Measurements from ENCODE around the gene GPR156. TPM values are rescaled to one million over a fixed set of nuclear protein-coding genes. Genes with fewer than 3 reads are reported as not detected.
"Not testable (repeated sequence)": the region's sequence is repeated elsewhere in the genome, so short reads cannot be mapped to it uniquely, and the experiment has no call there.

The GPR156 gene
- not detected for total RNA-seq

GRCh38 chr3:120284747-120285507, at the start of gene GPR156:
Gene GPR156 (minus strand): TSS chr3:120285222. CDS start chr3:120244098, 41,124 bp downstream.
- peaks cover 73% of the 10 kb centered on the region for H3K27me3 Mint-ChIP-seq (ENCODE audit: low read depth)
- H3K4me1 Mint-ChIP-seq (ENCODE audit: low read depth) = no peaks in the 10 kb centered on the region
- peaks cover 0 to 4% of the 10 kb centered on the region in 2 donors for H3K36me3 Mint-ChIP-seq (ENCODE audit: insufficient read depth in 2 of 2)
- peak within 1 kb of the TSS; percentile 46 to 50 for H3K4me3 Mint-ChIP-seq
- DNase-seq = peak; percentile 6 to 13
- no peaks in the 10 kb centered on the region for H3K9me3 Mint-ChIP-seq
- peak; percentile 74 to 82 for ATAC-seq (replicated peaks in 1 of 2)
- no peak within 1 kb of the TSS for H3K27ac Mint-ChIP-seq

DNA sequence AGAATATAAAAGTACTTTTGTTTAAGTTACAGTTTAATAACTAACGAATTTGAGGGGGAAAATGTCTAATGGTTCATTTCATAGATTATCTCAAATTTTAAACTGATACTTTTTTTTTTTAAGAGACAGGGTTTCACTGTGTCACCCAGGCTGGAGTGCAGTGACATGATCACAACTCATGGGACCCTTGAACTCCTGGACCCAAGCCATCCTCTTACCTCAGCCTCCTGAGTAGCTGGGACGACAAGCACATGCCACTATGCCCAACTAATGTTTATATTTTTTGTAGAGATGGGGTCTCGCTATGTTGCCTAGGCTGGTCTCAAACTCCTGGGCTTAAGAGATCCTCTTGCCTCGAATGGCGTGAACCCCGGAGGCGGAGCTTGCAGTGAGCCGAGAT, 47.6 kb upstream of the GPR156 start:
- Mint-ChIP-seq H3K4me3 (no peak overlapping the region), H3K9me3 (no peaks in the 10 kb centered on the region), H3K27ac (no peak overlapping the region), H3K36me3 (ENCODE audit: insufficient read depth in 2 of 2) (peaks cover 7 to 12% of the 10 kb centered on the region in 2 donors), H3K4me1 (ENCODE audit: low read depth) (peaks cover 4% of the 10 kb centered on the region), H3K27me3 (ENCODE audit: low read depth) (no peaks in the 10 kb centered on the region)
- DNase-seq (no peak), ATAC-seq (replicated peaks in 1 of 2) (no peak)

DNA sequence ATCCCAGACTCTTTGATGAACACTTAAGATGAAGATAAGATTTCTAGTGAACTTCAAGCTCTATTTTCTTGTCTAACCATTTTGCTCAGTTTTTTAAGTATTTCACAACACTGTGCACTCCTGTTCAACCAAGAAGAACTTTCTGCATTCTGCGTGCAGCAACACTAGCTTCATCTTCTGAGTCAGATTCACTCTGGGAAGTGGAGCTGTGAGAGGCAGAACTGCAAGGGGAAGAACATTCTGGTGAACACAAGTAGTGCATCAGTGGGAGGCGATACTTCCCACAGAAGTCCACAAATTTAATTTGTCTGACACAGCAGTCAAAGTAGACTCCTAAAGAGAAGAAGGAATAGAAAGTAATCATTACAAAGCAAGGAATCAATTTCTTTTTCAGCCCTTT, 46.1 kb upstream of the GPR156 start:
- no peaks in the 10 kb centered on the region for H3K9me3 Mint-ChIP-seq
- DNase-seq (no peak), ATAC-seq (replicated peaks in 1 of 2) (no peak)
- no peaks in the 10 kb centered on the region for H3K27me3 Mint-ChIP-seq (ENCODE audit: low read depth)
- no peaks in the 10 kb centered on the region for H3K4me1 Mint-ChIP-seq (ENCODE audit: low read depth)
- H3K36me3 Mint-ChIP-seq (ENCODE audit: insufficient read depth in 2 of 2) = peaks cover 7 to 12% of the 10 kb centered on the region in 2 donors
- H3K27ac Mint-ChIP-seq = no peak overlapping the region
- H3K4me3 Mint-ChIP-seq = no peak overlapping the region

- DNase-seq (no peak), ATAC-seq (replicated peaks in 1 of 2) (no peak)
- Mint-ChIP-seq H3K27ac (no peak overlapping the region), H3K4me1 (ENCODE audit: low read depth) (peaks cover 8% of the 10 kb centered on the region), H3K4me3 (no peak overlapping the region), H3K27me3 (ENCODE audit: low read depth) (no peaks in the 10 kb centered on the region), H3K9me3 (peaks cover 0 to 2% of the 10 kb centered on the region in 2 donors), H3K36me3 (ENCODE audit: insufficient read depth in 2 of 2) (peaks cover 6 to 17% of the 10 kb centered on the region in 2 donors)
These were observed 41.8 kb upstream of the GPR156 start for GRCh38 chr3:120326784-120327183.

- Mint-ChIP-seq H3K27me3 (ENCODE audit: low read depth) (no peaks in the 10 kb centered on the region), H3K9me3 (peaks cover 0 to 8% of the 10 kb centered on the region in 2 donors), H3K27ac (peak overlapping the region; percentile 84), H3K4me1 (ENCODE audit: low read depth) (peaks cover 8% of the 10 kb centered on the region), H3K36me3 (ENCODE audit: insufficient read depth in 2 of 2) (peaks cover 6 to 19% of the 10 kb centered on the region in 2 donors), H3K4me3 (no peak overlapping the region)
- DNase-seq (no peak), ATAC-seq (replicated peaks in 1 of 2) (no peak)
These were observed 39.2 kb upstream of the GPR156 start for GRCh38 chr3:120324190-120324589.

DNA sequence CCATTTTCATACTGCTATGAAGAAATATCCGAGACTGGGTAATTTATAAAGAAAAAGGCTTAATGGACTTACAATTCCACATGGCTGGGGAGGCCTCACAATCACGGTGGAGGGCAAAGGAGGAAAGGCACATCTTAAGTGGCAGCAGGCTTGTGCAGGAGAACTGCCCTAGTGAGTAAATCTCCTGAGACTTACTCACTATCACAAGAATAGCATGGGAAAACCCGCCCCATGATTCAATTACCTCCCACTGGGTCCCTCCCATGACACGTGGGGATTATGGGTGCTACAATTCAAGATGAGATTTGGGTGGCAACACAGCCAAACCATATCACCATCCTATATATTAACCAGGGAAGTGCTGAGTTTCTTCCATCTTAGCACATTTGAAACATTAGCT, 38.7 kb upstream of the GPR156 start:
- H3K4me1 Mint-ChIP-seq (ENCODE audit: low read depth); H3K27me3 Mint-ChIP-seq (ENCODE audit: low read depth); H3K4me3 Mint-ChIP-seq; H3K9me3 Mint-ChIP-seq: not testable (repeated sequence)
- Mint-ChIP-seq H3K36me3 (ENCODE audit: insufficient read depth in 2 of 2) (peaks cover 8 to 19% of the 10 kb centered on the region in 2 donors), H3K27ac (peak overlapping the region; percentile 44)
- peak in 1 of 2 donors; percentile 32 for ATAC-seq (replicated peaks in 1 of 2)
- DNase-seq = peak in 1 of 2 donors; percentile 17

GRCh38 chr3:120311863-120312794, 27.1 kb upstream of the GPR156 start:
- Mint-ChIP-seq H3K4me3 (no peak overlapping the region), H3K4me1 (ENCODE audit: low read depth) (peaks cover 9% of the 10 kb centered on the region), H3K9me3 (peaks cover 5 to 13% of the 10 kb centered on the region in 2 donors), H3K27me3 (ENCODE audit: low read depth) (no peaks in the 10 kb centered on the region), H3K36me3 (ENCODE audit: insufficient read depth in 2 of 2) (peaks cover 15 to 18% of the 10 kb centered on the region in 2 donors), H3K27ac (no peak overlapping the region)
- ATAC-seq (replicated peaks in 1 of 2) = peak; percentile 49 to 58
- DNase-seq = no peak

DNA sequence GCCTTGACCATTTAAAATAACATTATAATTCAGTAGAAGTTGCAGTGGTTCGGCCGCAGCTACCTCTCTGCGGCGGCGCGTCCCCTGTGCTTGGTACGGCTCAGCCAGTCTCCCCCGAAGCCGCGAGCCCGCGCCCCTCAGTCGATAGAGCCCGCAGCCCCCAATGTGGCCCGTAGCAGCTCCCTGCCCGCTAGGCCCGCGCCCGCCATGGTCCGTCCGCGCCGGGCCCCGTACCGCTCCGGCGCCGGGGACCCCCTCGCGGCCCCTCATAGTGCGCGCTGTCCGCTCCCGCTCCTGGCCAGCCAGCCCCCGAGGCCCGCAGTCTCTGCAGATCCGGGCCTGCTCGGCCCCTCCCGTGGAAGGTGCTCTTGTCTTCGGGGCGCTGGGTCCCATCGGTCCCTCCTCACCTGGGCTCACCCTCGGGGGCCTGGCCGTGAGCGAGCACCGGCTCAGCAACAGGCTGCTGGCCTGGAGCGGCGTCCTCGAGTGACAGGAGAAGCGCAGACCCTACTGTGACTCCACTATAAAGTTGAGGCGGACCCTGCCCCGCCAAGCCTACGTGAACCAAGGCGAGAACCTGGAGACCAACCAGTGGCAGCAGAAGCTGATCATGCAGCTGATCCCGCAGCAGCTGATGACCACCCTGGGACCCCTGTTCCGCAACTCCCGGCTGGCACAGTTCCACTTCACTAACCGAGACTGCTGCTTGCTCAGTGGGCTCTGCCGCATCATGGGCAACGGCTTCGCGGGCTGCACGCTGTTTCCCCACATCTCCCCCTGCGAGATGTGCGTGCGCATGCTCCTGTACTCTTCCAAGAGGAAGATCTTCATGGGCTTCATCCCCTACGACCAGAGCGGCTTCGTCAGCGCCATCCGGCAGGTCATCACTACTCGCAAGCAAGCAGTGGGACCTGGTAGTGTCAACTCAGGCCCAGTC, 21.8 kb upstream of the GPR156 start:
- no peaks in the 10 kb centered on the region for H3K27me3 Mint-ChIP-seq (ENCODE audit: low read depth)
- H3K4me3 Mint-ChIP-seq = no peak overlapping the region
- H3K27ac Mint-ChIP-seq = no peak overlapping the region
- H3K4me1 Mint-ChIP-seq (ENCODE audit: low read depth) = no peaks in the 10 kb centered on the region
- DNase-seq (no peak), ATAC-seq (replicated peaks in 1 of 2) (no peak)
- H3K9me3 Mint-ChIP-seq = no peaks in the 10 kb centered on the region
- no peaks in the 10 kb centered on the region for H3K36me3 Mint-ChIP-seq (ENCODE audit: insufficient read depth in 2 of 2)

- no peak for ATAC-seq (replicated peaks in 1 of 2)
- no peaks in the 10 kb centered on the region for H3K4me1 Mint-ChIP-seq (ENCODE audit: low read depth)
- no peaks in the 10 kb centered on the region for H3K9me3 Mint-ChIP-seq
- no peak for DNase-seq
- no peak overlapping the region for H3K27ac Mint-ChIP-seq
- H3K36me3 Mint-ChIP-seq (ENCODE audit: insufficient read depth in 2 of 2) = no peaks in the 10 kb centered on the region
- H3K27me3 Mint-ChIP-seq (ENCODE audit: low read depth) = no peaks in the 10 kb centered on the region
- H3K4me3 Mint-ChIP-seq = no peak overlapping the region
These were observed 19.6 kb upstream of the GPR156 start for GRCh38 chr3:120304616-120305015.

DNA sequence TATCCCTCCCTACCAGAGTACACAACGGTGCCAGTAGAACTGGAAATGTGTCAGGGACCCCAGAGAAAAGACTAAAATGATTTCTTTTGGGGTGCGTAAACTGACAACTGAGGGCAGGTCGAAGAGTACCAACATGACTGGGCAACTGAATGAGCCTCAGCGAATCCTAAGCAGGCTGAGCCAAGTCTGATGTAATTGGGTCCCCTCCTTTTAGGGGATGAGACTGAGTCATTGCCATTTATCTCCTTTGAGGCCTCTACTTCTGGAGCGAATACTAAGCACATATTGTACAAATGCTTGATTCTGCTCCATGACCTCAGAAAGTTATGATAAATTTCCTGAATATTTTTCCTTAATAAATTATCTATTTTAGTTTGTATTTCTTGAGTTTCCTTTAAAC, 17.3 kb upstream of the GPR156 start:
- Mint-ChIP-seq H3K4me1 (ENCODE audit: low read depth) (no peaks in the 10 kb centered on the region), H3K27ac (no peak overlapping the region), H3K9me3 (no peaks in the 10 kb centered on the region), H3K27me3 (ENCODE audit: low read depth) (no peaks in the 10 kb centered on the region), H3K4me3 (no peak overlapping the region), H3K36me3 (ENCODE audit: insufficient read depth in 2 of 2) (no peaks in the 10 kb centered on the region)
- ATAC-seq (replicated peaks in 1 of 2) (no peak), DNase-seq (no peak)

- Mint-ChIP-seq H3K4me3 (no peak overlapping the region), H3K4me1 (ENCODE audit: low read depth) (no peaks in the 10 kb centered on the region), H3K9me3 (no peaks in the 10 kb centered on the region), H3K36me3 (ENCODE audit: insufficient read depth in 2 of 2) (no peaks in the 10 kb centered on the region), H3K27me3 (ENCODE audit: low read depth) (peaks cover under 1% of the 10 kb centered on the region), H3K27ac (no peak overlapping the region)
- DNase-seq = no peak
- no peak for ATAC-seq (replicated peaks in 1 of 2)
These were observed 15.9 kb upstream of the GPR156 start for GRCh38 chr3:120300971-120301370.

DNA sequence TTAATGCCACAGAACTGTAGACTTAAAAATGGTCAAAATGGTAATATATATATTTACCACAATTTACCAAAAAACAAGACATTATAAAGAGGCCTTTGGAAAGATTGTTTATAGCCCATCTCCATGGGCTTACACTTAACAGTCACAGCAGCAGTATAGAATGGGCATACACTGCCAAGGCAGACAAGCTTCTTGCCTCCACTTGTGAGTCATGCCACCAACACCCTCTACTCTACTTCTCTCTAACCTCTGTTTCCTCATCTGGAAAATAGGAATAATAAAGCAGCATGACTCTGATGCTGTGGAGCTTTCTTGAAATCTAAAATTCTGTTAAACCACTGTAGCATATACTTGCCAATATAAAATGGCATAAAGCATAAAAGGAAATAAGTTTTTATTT, 14.4 kb upstream of the GPR156 start:
- DNase-seq (no peak), ATAC-seq (replicated peaks in 1 of 2) (no peak)
- Mint-ChIP-seq H3K27ac (no peak overlapping the region), H3K36me3 (ENCODE audit: insufficient read depth in 2 of 2) (no peaks in the 10 kb centered on the region), H3K4me3 (no peak overlapping the region), H3K27me3 (ENCODE audit: low read depth) (peaks cover 9% of the 10 kb centered on the region), H3K9me3 (no peaks in the 10 kb centered on the region), H3K4me1 (ENCODE audit: low read depth) (no peaks in the 10 kb centered on the region)
